K562 (cell line): ENCODE measurements around the gene ZNF831. TPM values are rescaled to one million over a fixed set of nuclear protein-coding genes. Genes with fewer than 3 reads are reported as not detected.

Source experiments
- ATAC-seq: fragments of 200-7000 bp; cut with Tn5 transposase; 3 replicates; pipeline ENCODE4 v1.9.1; 2020; ENCODE audit warnings: moderate library complexity
- BruUV-seq: library from RNA; stranded (reverse); fragments of 400-500 nt; replicated peaks from 2 replicates; lab custom pipeline; 2021; lab: Mats Ljungman, UMichigan
- CTCF ChIA-PET: fragments of 300-600 bp; formaldehyde crosslinking; extraction: SDS; loops from one replicate; lab custom pipeline; 2021; ENCODE audit warnings: low intra/inter-chr PET ratio; lab: Yijun Ruan, JAX
- POLR2A ChIA-PET: fragments of 300-600, 350-650 bp; sonication (Branson Sonifier 250); formaldehyde crosslinking; extraction: SDS; loops from one replicate; lab custom pipeline; 2021; ENCODE audit warnings: antibody characterized with exemption, inconsistent platforms; lab: Yijun Ruan, JAX
- DNase-seq, 4 experiments: peaks; one replicate each; pipeline versions ENCODE4 v3.0.0 to v3.0.0-alpha.2; 2011 to 2018; ENCODE audit warnings: low spot score in 3 of 4, mixed read lengths in 3 of 4; ENCODE audit errors: extremely low read depth in 1 of 4
- FAIRE-seq: peaks from 2 replicates; lab custom pipeline; 2011; peaks lifted over from hg19 to GRCh38; lab: Jason Lieb, UNC
- H2AFZ ChIP-seq: 2 replicates; pipeline ENCODE4 v1.6.0; 2011; ENCODE audit warnings: low read depth, low read length, control low read depth, inconsistent platforms
- H3K27ac ChIP-seq: fragments of 200-600 bp; 3 replicates; pipeline ENCODE4 v1.8.0; 2011; ENCODE audit warnings: low read depth, mild to moderate bottlenecking, control low read depth, inconsistent platforms, low read length, moderate library complexity, mixed read lengths; ENCODE audit errors: extremely low read depth
- H3K27me3 ChIP-seq, 2 experiments: fragments of 300-600 bp in 1 of 2; 2 replicates in 1 of 2; 3 replicates in 1 of 2; pipeline versions ENCODE4 v1.6.0 to v1.8.0; 2011; ENCODE audit warnings: inconsistent platforms in 2 of 2, low read length in 2 of 2, mild to moderate bottlenecking in 1 of 2, mixed read lengths in 1 of 2, moderate library complexity in 1 of 2; ENCODE audit not compliant: control insufficient read depth in 2 of 2, insufficient read depth in 2 of 2
- H3K36me3 ChIP-seq: fragments of 300-600 bp; 3 replicates; pipeline ENCODE4 v1.8.0; 2011; ENCODE audit warnings: mild to moderate bottlenecking, low read length, inconsistent platforms; ENCODE audit not compliant: control insufficient read depth, insufficient read depth
- H3K4me1 ChIP-seq, 2 experiments: fragments of 200-600 bp in 1 of 2; replicated peaks in 1 of 2; 2 replicates in 1 of 2; 3 replicates in 1 of 2; pipeline versions ENCODE4 v1.5.1 to v1.8.0; 2011; ENCODE audit warnings: inconsistent platforms in 2 of 2, low read length in 2 of 2, mild to moderate bottlenecking in 1 of 2, mixed read lengths in 1 of 2, moderate library complexity in 1 of 2; ENCODE audit not compliant: control insufficient read depth in 2 of 2, insufficient read depth in 2 of 2
- H3K4me2 ChIP-seq: 2 replicates; pipeline ENCODE4 v1.6.1; 2011; ENCODE audit warnings: low read length, control low read depth, inconsistent platforms, mixed read lengths; ENCODE audit not compliant: insufficient read depth
- H3K4me3 ChIP-seq: fragments of 200-600 bp; sonication (generic), shearing (Covaris generic); 2 replicates; pipeline ENCODE4 v1.5.1; 2016; ENCODE audit warnings: control low read depth, inconsistent platforms
- H3K79me2 ChIP-seq: fragments of 200-600 bp; 3 replicates; pipeline ENCODE4 v1.8.0; 2011; ENCODE audit warnings: low read length, inconsistent platforms; ENCODE audit not compliant: control insufficient read depth, insufficient read depth
- H3K9ac ChIP-seq, 2 experiments: 2 replicates each; pipeline versions ENCODE4 v1.6.0 to v1.6.1; 2011; ENCODE audit warnings: low read depth in 2 of 2, low read length in 2 of 2, control low read depth in 1 of 2, inconsistent platforms in 1 of 2, mild to moderate bottlenecking in 1 of 2, mixed read lengths in 1 of 2; ENCODE audit not compliant: insufficient read depth in 1 of 2
- H3K9me1 ChIP-seq: one replicate; pipeline ENCODE4 v1.6.0; 2011; ENCODE audit warnings: inconsistent platforms, mild to moderate bottlenecking, low read length, moderate library complexity; ENCODE audit not compliant: control insufficient read depth, insufficient read depth
- H3K9me3 ChIP-seq: replicated peaks from 2 replicates; pipeline ENCODE4 v1.5.1; 2011; ENCODE audit warnings: low read depth, low read length, inconsistent platforms; ENCODE audit not compliant: control insufficient read depth, insufficient read depth
- H4K20me1 ChIP-seq: replicated peaks from 2 replicates; pipeline ENCODE4 v1.6.1; 2011; ENCODE audit warnings: low read length, inconsistent platforms, mixed read lengths; ENCODE audit not compliant: control insufficient read depth, insufficient read depth
- ATF1 ChIP-seq, 2 experiments: fragments of 450-650 bp in 1 of 2; IDR thresholded peaks; 2 replicates each; pipeline ENCODE4 v1.6.1; 2016; ENCODE audit warnings: missing compliant biosample characterization in 1 of 2, missing genetic modification characterization in 1 of 2
- ATF4 ChIP-seq: fragments of 450-650 bp; formaldehyde crosslinking; IDR thresholded peaks from 2 replicates; pipeline ENCODE4 v1.4.0; 2022; ENCODE audit warnings: mild to moderate bottlenecking, moderate library complexity
- CCAR2 ChIP-seq: fragments of 200-400 bp; formaldehyde crosslinking; IDR thresholded peaks from 2 replicates; pipeline ENCODE4 v1.6.1; 2017; ENCODE audit warnings: mild to moderate bottlenecking, low read depth, low read length
- DACH1 ChIP-seq: fragments of 450-650 bp; IDR thresholded peaks from 2 replicates; pipeline ENCODE4 v1.6.1; 2018; ENCODE audit not compliant: partially characterized antibody
- EHMT2 ChIP-seq: fragments of 450-650 bp; IDR thresholded peaks from 2 replicates; pipeline ENCODE4 v1.6.1; 2018; ENCODE audit warnings: antibody characterized with exemption
- EP300 ChIP-seq: IDR thresholded peaks from 2 replicates; pipeline ENCODE4 v1.6.1; 2012; ENCODE audit warnings: low read length, improper control_type of control experiment
- FOXK2 ChIP-seq, 2 experiments: fragments of 450-650 bp; IDR thresholded peaks in 1 of 2; conservative IDR thresholded peaks in 1 of 2; 2 replicates each; pipeline ENCODE4 v1.6.1; 2016; ENCODE audit warnings: low read depth in 2 of 2, mild to moderate bottlenecking in 1 of 2
- JUN ChIP-seq, 2 experiments: sonication (generic) in 1 of 2; formaldehyde crosslinking in 1 of 2; IDR thresholded peaks; 2 replicates each; pipeline versions ENCODE4 v1.6.1 to v1.8.0; 2012 to 2022; ENCODE audit warnings: borderline replicate concordance in 2 of 2, mild to moderate bottlenecking in 2 of 2, improper control_type of control experiment in 1 of 2, low read depth in 1 of 2, low read length in 1 of 2, missing genetic modification reagents in 1 of 2
- MAFG ChIP-seq: fragments of 450-650 bp; conservative IDR thresholded peaks from 2 replicates; pipeline ENCODE4 v1.6.1; 2016; ENCODE audit warnings: missing genetic modification characterization, missing compliant biosample characterization
- NFIX ChIP-seq: fragments of 250-450 bp; sonication (Bioruptor Pico); IDR thresholded peaks from 2 replicates; pipeline ENCODE4 v1.4.0; 2020; ENCODE audit warnings: low read depth, mild to moderate bottlenecking, moderate library complexity
- PHF20 ChIP-seq: fragments of 450-650 bp; IDR thresholded peaks from 2 replicates; pipeline ENCODE4 v1.6.1; 2018; ENCODE audit not compliant: partially characterized antibody
- POLR3A ChIP-seq: IDR thresholded peaks from 2 replicates; pipeline ENCODE4 v1.6.1; 2011; ENCODE audit warnings: borderline replicate concordance, mild to moderate bottlenecking, moderate library complexity; ENCODE audit not compliant: insufficient read length, insufficient read depth; ENCODE audit errors: extremely low read depth
- SAFB ChIP-seq: fragments of 200-400 bp; formaldehyde crosslinking; IDR thresholded peaks from 2 replicates; pipeline ENCODE4 v1.6.1; 2017; ENCODE audit warnings: low read depth, low read length, borderline replicate concordance
- SRSF1 ChIP-seq: fragments of 200-400 bp; formaldehyde crosslinking; IDR thresholded peaks from 2 replicates; pipeline ENCODE4 v1.6.1; 2017; ENCODE audit warnings: mild to moderate bottlenecking, low read depth, low read length, moderate library complexity
- TEAD1 ChIP-seq, 2 experiments: fragments of 450-650 bp in 1 of 2; sonication (generic) in 1 of 2; formaldehyde crosslinking; IDR thresholded peaks; 2 replicates each; pipeline versions ENCODE4 v1.4.0 to v1.8.0; 2020 to 2022; ENCODE audit warnings: mild to moderate bottlenecking in 2 of 2, missing genetic modification reagents in 1 of 2
- ZNF354B ChIP-seq: fragments of 250-450 bp; sonication (Bioruptor Pico); IDR thresholded peaks from 2 replicates; pipeline ENCODE4 v1.4.0; 2020
- ZNF583 ChIP-seq: fragments of 250-450 bp; sonication (Bioruptor Pico); IDR thresholded peaks from 2 replicates; pipeline ENCODE4 v1.4.0; 2020
- ZNF785 ChIP-seq: fragments of 250-450 bp; sonication (Bioruptor Pico); IDR thresholded peaks from 2 replicates; pipeline ENCODE4 v1.4.0; 2020; ENCODE audit warnings: mild to moderate bottlenecking
- WGBS: fragments of 100-300 bp; shearing (Covaris generic); methylation state at CpG from one replicate; pipeline ENCODE4 v1.1.6; 2016; ENCODE audit warnings: low coverage, mixed read lengths; ENCODE audit not compliant: insufficient coverage; ENCODE audit errors: missing lambda C conversion rate; 5-methylcytosine and 5-hydroxymethylcytosine counted together
- in situ Hi-C: fragments of 300-500 bp; cut with MboI; formaldehyde crosslinking; loops from 4 replicates; pipeline ENCODE4 v1.15.0; 2018; ENCODE audit warnings: inconsistent platforms, mixed read lengths
- intact Hi-C: fragments of 100-400 bp; cut with micrococcal nuclease; formaldehyde crosslinking; loops from 2 replicates; pipeline ENCODE4 v1.14.2; 2022
- polyA plus RNA-seq, 8 experiments: library from polyadenylated mRNA; depleted of rRNA in 4 of 8; stranded (reverse) in 5 of 8; unstranded in 3 of 8; fragments of >200 nt; fragmentation: Nextera tagmentation in 2 of 8; fragmentation: Illumina TruSeq in 1 of 8; extraction: Ambion mirVana in 2 of 8; extraction: Trizol in 1 of 8; gene quantifications; 2 replicates each; pipeline versions ENCODE4 v1.2.1 to v1.2.3, GENCODE V29; 2011 to 2014; ENCODE audit warnings: inconsistent platforms in 1 of 8, missing spikeins in 1 of 8
- total RNA-seq, 7 experiments: library from RNA; depleted of rRNA in 6 of 7; stranded (reverse); fragments of >200 nt in 6 of 7; fragmentation: Illumina TruSeq in 2 of 7; extraction: Trizol in 2 of 7; gene quantifications; 2 replicates each; pipeline versions ENCODE4 v1.2.1 to v1.2.3, GENCODE V29; 2011 to 2021; ENCODE audit warnings: low replicate concordance in 1 of 7
- TF ChIP-seq, protein P1 (sequence below): fragments of 250-450 bp; sonication (Bioruptor Pico); IDR thresholded peaks from 2 replicates; pipeline ENCODE4 v1.6.1; 2021; ENCODE audit warnings: mild to moderate bottlenecking
- TF ChIP-seq, protein P2 (sequence below): IDR thresholded peaks from 3 replicates; pipeline ENCODE4 v1.6.1; 2011; ENCODE audit warnings: borderline replicate concordance, mild to moderate bottlenecking; ENCODE audit not compliant: insufficient read length, insufficient read depth

Gene ZNF831
- total and polyA plus RNA-seq, 9 of the 15 experiments (the other 6 are each of a cell fraction or from before 2014, with no cell fraction given), result not detected

- TF ChIP-seq ATF4 (CRISPR knock-in tag) (no peak), CCAR2 (no peak), POLR3A (no peak), PHF20 (no peak), EHMT2 (no peak)
These were observed 128.2 kb downstream of the ZNF831 start (continued) for GRCh38 chr20:59291740-59292383.

- POLR2A ChIA-PET, result no interaction called here
- no peaks in the 10 kb centered on the region for H3K4me1 ChIP-seq
- H4K20me1 ChIP-seq, result no peaks in the 10 kb centered on the region; the same call in 1 of the 2 replicates
- H3K27me3 ChIP-seq, result peaks cover 18 to 34% of the 10 kb centered on the region in 2 experiments; a peak in 4 of 5 replicates
- no peak for DNase-seq
- 0% methylated on average over 5 of the region's 5 CpGs for WGBS
- H3K4me3 ChIP-seq, result no peak overlapping the region
- BruUV-seq, result no TSS peak
- intact Hi-C loops (no loop called here), in situ Hi-C loops (no loop called here)
- CTCF ChIA-PET, result no interaction called here
- H3K9ac ChIP-seq, result no peak overlapping the region
- no peaks in the 10 kb centered on the region for H3K9me3 ChIP-seq
- TF ChIP-seq FOXK2 (conservative IDR thresholded peaks at IDR 0.05 in 1 of 2, IDR thresholded peaks at IDR 0.05 in 1 of 2; ENCODE audit: low read depth in 2 of 2) (no peak), SRSF1 (no peak), JUN (IDR thresholded peaks at IDR 0.05; ENCODE audit: borderline replicate concordance, low read depth, low read length) (no peak), JUN (CRISPR knock-in tag; IDR thresholded peaks at IDR 0.05; ENCODE audit: borderline replicate concordance) (no peak), EP300 (no peak), ATF1 (CRISPR knock-in tag; IDR thresholded peaks at IDR 0.05) (no peak), ATF1 (tag; IDR thresholded peaks at IDR 0.05) (no peak), DACH1 (no peak), TEAD1 (CRISPR knock-in tag; IDR thresholded peaks at IDR 0.05) (no peak), SAFB (no peak), MAFG (tag) (no peak), NFIX (CRISPR knock-in tag) (no peak), ZNF354B (no peak), ZNF785 (CRISPR knock-in tag) (no peak), ZNF583 (no peak)
- TF ChIP-seq, protein P1, sequence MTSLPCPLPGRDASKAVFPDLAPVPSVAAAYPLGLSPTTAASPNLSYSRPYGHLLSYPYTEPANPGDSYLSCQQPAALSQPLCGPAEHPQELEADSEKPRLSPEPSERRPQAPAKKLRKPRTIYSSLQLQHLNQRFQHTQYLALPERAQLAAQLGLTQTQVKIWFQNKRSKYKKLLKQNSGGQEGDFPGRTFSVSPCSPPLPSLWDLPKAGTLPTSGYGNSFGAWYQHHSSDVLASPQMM, result no peak
- TF ChIP-seq, protein P2, sequence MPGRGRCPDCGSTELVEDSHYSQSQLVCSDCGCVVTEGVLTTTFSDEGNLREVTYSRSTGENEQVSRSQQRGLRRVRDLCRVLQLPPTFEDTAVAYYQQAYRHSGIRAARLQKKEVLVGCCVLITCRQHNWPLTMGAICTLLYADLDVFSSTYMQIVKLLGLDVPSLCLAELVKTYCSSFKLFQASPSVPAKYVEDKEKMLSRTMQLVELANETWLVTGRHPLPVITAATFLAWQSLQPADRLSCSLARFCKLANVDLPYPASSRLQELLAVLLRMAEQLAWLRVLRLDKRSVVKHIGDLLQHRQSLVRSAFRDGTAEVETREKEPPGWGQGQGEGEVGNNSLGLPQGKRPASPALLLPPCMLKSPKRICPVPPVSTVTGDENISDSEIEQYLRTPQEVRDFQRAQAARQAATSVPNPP, result no peak
- no peaks in the 10 kb centered on the region for H3K36me3 ChIP-seq
- no peaks in the 10 kb centered on the region for H3K79me2 ChIP-seq
- no peak overlapping the region for H3K27ac ChIP-seq
- ATAC-seq, result no peak
- no peak overlapping the region for H2AFZ ChIP-seq
- FAIRE-seq, result no peak
- no peak overlapping the region for H3K4me2 ChIP-seq
- H3K9me1 ChIP-seq, result no peaks in the 10 kb centered on the region
These were observed 131.9 kb downstream of the ZNF831 start for GRCh38 chr20:59295531-59295930.
